GM13977 (cell line): ENCODE results near the gene NACAD.

Source experiments
- DNase-seq: peaks from one replicate; pipeline ENCODE4 v3.0.0; 2012; ENCODE audit warnings: low spot score
- in situ Hi-C: fragments of 300-500 bp; cut with MboI; formaldehyde crosslinking; loops from one replicate; pipeline ENCODE4 v1.12.0; 2022; ENCODE audit warnings: low sequenced_read_pairs, low pct_unique_long_range_greater_than_20kb, mixed read lengths, inconsistent platforms; ENCODE audit not compliant: unreplicated experiment
- TF ChIP-seq, protein P1 (sequence below): IDR thresholded peaks from 2 replicates; pipeline ENCODE4 v1.5.1; 2012; ENCODE audit warnings: mild to moderate bottlenecking, control low read depth; ENCODE audit not compliant: insufficient read depth; ENCODE audit errors: extremely low read depth, missing control alignments

Gene NACAD

DNA sequence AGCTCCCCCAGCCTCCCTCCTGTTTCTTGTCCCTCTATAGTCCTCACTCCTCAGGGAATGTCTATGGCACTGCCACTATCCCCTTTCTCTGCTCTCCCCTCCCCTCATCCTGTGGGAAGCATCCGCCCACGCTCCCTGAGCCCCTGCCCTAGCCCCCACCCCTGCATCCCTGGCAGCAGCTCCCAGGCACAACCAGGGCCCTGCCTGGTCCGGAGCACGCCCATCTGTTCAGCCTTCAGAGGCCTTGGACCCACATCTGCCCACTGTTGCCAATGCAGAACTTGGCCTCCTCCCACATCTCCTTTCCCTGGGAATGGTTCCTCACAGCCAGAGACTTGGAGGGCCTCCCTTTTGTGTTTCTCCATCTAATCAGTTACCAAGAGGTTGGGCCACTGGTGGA lies 43.1 kb upstream of the NACAD start:
- no peak for DNase-seq
- TF ChIP-seq, protein P1, sequence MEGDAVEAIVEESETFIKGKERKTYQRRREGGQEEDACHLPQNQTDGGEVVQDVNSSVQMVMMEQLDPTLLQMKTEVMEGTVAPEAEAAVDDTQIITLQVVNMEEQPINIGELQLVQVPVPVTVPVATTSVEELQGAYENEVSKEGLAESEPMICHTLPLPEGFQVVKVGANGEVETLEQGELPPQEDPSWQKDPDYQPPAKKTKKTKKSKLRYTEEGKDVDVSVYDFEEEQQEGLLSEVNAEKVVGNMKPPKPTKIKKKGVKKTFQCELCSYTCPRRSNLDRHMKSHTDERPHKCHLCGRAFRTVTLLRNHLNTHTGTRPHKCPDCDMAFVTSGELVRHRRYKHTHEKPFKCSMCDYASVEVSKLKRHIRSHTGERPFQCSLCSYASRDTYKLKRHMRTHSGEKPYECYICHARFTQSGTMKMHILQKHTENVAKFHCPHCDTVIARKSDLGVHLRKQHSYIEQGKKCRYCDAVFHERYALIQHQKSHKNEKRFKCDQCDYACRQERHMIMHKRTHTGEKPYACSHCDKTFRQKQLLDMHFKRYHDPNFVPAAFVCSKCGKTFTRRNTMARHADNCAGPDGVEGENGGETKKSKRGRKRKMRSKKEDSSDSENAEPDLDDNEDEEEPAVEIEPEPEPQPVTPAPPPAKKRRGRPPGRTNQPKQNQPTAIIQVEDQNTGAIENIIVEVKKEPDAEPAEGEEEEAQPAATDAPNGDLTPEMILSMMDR, result no peak
- in situ Hi-C loops, result loop anchor here (10.0 to 25.0 kb wide), 2 partner anchors 277 to 545 kb away; partner anchors contain the start of gene TMED4

DNA sequence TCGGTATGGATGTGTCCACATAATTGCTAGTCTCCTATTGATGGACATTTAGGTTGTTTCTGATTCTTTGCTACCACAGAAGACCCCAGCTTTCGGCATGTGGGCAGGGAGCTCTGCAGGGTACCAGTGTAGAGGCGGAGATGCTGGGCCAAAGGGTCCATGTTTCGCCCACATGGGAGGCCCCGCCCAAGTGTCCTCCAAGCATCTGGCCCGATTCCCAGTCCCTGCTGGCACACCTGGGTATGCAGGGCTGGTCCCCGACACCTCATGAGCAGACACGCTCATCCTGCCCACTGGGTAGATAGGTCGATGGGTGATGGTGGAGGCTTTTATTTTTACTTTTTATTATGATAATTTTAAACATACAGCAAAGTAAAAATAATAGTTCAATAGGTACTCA lies 42.1 kb upstream of the NACAD start:
- in situ Hi-C loops, result loop anchor here (10.0 to 25.0 kb wide), 2 partner anchors 276 to 544 kb away; partner anchors contain the start of gene TMED4
- TF ChIP-seq, protein P1, result no peak
- no peak for DNase-seq

DNA sequence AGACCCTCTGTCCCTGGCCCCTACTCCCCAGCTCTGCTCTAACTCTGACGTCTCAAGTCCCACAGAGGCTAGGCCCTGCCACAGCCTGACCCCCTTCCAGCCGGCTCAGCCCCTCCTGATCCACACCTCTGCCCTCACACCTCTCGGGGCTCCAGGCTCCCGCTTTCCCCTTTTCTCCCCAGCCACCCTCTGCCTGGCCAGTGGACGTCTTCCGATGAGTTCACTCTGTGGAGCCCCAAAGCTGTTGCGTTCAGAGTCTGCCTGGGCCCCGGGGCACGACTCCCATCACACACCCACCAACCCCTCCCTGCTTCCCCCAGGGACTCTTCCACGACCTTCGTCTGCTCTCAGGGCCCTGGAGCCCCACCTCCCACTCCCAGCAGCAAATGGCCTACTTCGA lies 41.1 kb upstream of the NACAD start:
- no peak for DNase-seq
- TF ChIP-seq, protein P1, result no peak
- in situ Hi-C loops, result loop anchor here (10.0 to 25.0 kb wide), 2 partner anchors 275 to 543 kb away; partner anchors contain the start of gene TMED4

DNA sequence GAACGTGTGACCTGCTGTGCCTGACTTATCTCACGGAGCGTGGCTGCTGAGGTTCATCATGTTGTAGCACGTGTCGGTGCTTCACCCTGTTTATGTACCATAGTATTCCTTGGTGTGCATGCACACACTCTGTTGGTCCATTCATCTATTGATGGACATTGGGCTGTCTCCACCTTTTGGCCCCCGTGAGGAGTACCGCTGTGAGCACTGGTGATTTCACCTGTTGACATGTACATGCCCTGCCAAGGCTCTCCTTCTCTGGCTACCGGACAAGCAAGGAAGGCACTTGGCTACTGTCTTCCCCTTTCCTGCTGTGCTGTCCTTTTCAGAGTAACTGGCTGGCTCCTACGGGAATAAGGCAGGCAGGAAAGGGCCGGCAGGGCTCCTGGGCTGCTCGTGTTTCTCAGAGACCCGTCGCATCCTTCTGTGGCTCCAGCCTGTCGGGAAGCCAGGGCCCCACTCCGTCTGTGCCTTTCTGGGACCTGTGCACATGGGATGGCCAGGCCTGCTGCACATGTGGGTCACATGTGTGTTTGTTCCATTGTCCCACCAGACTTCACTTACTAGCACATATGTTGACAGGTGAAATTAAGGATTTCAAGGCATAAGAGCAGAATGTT lies 40.5 kb upstream of the NACAD start:
- no peak for DNase-seq
- in situ Hi-C loops, result loop anchor here (25.0 kb wide), 1 partner anchor 542 kb away; the partner anchor contains the start of gene TMED4
- TF ChIP-seq, protein P1, result no peak

DNA sequence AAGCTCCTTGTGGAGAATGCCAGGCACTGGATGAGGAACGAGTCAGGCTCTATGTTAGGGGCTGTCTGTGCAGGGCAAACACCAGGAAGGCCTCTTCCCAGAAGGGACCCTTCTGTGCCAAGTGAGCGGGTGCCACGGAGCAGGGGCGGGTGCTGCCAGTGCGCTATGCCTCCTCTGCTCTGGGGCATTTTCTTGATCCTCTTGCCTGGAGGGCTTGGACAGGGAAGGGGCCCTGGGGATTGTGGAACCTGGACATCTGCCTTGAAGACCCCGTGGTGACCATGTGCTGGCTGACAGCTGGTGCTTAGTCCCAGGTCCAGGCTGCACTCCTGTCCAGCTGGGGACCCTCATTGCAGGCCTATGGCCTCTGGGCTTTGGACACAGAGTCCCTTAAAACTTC lies 38.2 kb upstream of the NACAD start:
- TF ChIP-seq, protein P1, result no peak
- in situ Hi-C loops, result loop anchor here (25.0 kb wide), 1 partner anchor 540 kb away; the partner anchor contains the start of gene TMED4
- no peak for DNase-seq

DNA sequence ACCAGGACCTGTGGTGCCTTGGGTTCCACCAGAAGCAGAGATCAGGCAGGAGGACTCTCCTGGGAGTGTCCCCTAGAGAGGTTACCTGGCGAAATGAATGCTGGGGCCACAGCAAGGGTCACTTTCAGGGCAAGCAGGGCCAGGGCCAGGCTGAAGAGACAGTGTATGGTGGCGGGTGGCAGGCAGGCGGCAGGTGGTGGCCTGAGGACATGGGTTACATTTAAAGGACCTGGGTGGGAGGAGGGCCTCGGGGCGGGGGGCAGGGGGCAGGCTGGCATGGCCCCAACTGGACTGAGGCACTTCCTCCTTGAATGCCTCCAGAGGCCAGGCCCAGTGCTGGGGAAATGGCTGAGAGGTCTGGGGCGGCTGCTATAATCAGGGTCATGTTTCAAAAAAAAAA lies 37.4 kb upstream of the NACAD start:
- DNase-seq, result no peak
- in situ Hi-C loops, result loop anchor here (25.0 kb wide), 1 partner anchor 539 kb away; the partner anchor contains the start of gene TMED4
- TF ChIP-seq, protein P1, result no peak
